SW 1271 (cell line): ENCODE measurements around the gene NT5DC2.

Experiments used
- DNase-seq, 2 experiments: peaks; one replicate each; lab custom pipeline; 2025; lab: John Stamatoyannopoulos, UW

NT5DC2 gene

GRCh38 chr3:52487788-52488691 lies 45.6 kb downstream of the NT5DC2 start:
- DNase-seq = no peak

- DNase-seq = no peak
Observed at GRCh38 chr3:52487050-52487787, 46.4 kb downstream of the NT5DC2 start.

DNA sequence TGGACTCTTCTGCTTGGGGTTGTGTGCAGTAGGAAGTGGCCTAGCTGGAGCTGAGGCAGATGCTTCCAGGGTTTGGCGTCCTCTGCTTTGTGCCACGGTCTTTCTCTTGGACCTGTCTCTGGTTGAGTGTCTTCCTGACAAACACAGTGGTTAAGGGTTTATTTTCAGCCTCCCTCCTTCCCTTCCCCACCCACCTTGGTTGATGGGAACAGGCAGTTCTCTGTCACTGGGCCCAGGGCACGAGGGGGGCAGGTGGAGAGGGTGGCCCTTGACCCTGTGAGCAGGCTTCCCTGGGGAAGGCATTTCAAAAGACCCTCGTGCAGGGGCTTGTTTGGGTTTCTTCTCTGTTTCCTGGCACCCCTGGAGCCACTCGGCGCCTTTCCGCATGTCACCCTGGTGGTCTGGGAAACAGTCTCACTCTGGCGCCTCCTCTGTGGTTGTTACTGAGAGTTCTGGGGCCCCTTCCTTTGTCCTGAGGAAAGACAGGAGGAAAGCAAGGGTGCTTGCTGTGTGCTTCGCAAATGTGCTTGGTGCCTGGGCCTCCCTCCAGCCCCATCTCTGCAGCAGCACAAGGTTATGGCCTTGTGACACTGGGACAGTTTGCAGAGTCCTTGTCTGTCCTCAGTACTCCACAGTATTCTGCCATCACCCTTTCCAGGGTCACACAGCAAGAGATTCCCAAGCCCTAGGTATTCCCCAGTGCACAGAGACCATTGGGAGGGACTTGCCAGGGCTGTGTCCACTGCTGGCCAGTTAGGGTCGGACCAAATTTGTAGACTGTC lies 48.8 kb downstream of the NT5DC2 start:
- no peak for DNase-seq

- DNase-seq = no peak
Observed at GRCh38 chr3:52483577-52484381, 49.9 kb downstream of the NT5DC2 start.

- no peak for DNase-seq
Observed at GRCh38 chr3:52483081-52483480, 50.6 kb downstream of the NT5DC2 start.

- no peak for DNase-seq
Observed at GRCh38 chr3:52481819-52482521, 51.7 kb downstream of the NT5DC2 start.

GRCh38 chr3:52480768-52481715 lies 52.6 kb downstream of the NT5DC2 start:
- DNase-seq = no peak

GRCh38 chr3:52479877-52480575 lies 53.6 kb downstream of the NT5DC2 start:
- DNase-seq = no peak

DNA sequence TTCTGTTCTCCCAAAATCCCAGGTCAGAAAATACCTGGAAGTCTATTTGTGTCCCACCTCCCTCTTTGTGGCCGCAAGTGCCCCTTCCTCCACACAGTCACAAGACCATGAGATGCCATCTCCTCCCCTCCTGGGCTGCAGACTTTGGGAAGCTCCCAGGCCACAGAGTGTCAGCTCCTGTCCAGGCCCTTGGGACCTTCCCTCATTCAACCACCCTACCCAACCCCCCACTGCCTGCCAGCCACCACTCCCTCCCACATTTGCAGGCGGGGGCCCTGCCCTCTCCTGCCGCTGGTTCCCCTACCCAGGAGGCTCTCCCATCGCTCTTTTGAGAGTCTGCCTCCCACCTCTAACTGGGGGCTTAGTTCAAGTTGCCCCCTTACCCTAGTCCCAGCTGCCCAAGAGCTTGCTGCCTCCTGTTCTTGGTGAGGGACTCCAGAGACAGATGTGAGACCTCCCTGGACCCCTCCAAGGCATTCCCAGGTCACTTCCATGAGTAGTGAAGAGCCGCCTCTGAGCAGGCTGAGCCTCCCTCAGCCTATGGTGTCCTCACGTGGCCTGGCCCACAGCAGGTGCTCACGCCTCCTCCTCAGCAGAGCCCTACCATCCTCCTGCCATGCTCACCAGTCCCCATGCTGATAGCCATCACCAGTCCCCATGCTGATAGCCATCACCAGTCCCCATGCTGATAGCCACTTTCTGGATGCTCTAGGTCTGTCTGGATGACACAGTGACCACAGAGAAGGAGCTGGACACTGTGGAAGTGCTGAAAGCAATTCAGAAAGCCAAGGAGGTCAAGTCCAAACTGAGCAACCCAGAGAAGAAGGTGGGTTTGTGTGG lies 54.4 kb downstream of the NT5DC2 start:
- DNase-seq = no peak

GRCh38 chr3:52477796-52478095 lies 55.9 kb downstream of the NT5DC2 start:
- DNase-seq = no peak

GRCh38 chr3:52477076-52477795 lies 56.4 kb downstream of the NT5DC2 start:
- DNase-seq = no peak
